GM21390 (cell line): Measurements from ENCODE around the gene FAM83F.

Source experiments
- ATAC-seq: cut with Tn5 transposase; IDR thresholded peaks from one replicate; pipeline ENCODE4 v1.9.1; 2021; ENCODE audit not compliant: unreplicated experiment

FAM83F gene

GRCh38 chr22:40033586-40034380, 39.0 kb downstream of the FAM83F start:
- no peak for ATAC-seq

- no peak for ATAC-seq
Observed at GRCh38 chr22:40035351-40035750, 40.6 kb downstream of the FAM83F start.

GRCh38 chr22:40036126-40036525, 41.4 kb downstream of the FAM83F start:
- ATAC-seq, result no peak

- ATAC-seq, result no peak
Observed at GRCh38 chr22:40036591-40037225, 42.0 kb downstream of the FAM83F start.

GRCh38 chr22:40037320-40037719, 42.6 kb downstream of the FAM83F start:
- ATAC-seq, result no peak

GRCh38 chr22:40039482-40040115, 44.8 kb downstream of the FAM83F start:
- ATAC-seq, result no peak

- no peak for ATAC-seq
Observed at GRCh38 chr22:40040927-40041326, 46.2 kb downstream of the FAM83F start.

- no peak for ATAC-seq
Observed at GRCh38 chr22:40041366-40042137, 46.8 kb downstream of the FAM83F start.

- no peak for ATAC-seq
Observed at GRCh38 chr22:40042312-40042711, 47.6 kb downstream of the FAM83F start.

- no peak for ATAC-seq
Observed at GRCh38 chr22:40043081-40043480, 48.3 kb downstream of the FAM83F start.

- no peak for ATAC-seq
Observed at GRCh38 chr22:40043793-40044101, 49.0 kb downstream of the FAM83F start.

- peak; percentile 78 for ATAC-seq
Observed at GRCh38 chr22:40044102-40044869, 49.5 kb downstream of the FAM83F start.

GRCh38 chr22:40044870-40045834, 50.4 kb downstream of the FAM83F start:
- ATAC-seq, result peak; percentile 28

GRCh38 chr22:40046126-40046525, 51.4 kb downstream of the FAM83F start:
- no peak for ATAC-seq

GRCh38 chr22:40050258-40050657, 55.5 kb downstream of the FAM83F start:
- peak; percentile 89 for ATAC-seq

- ATAC-seq, result no peak
Observed at GRCh38 chr22:40051322-40051721, 56.6 kb downstream of the FAM83F start.

GRCh38 chr22:40053460-40053859, 58.7 kb downstream of the FAM83F start:
- ATAC-seq, result no peak

- ATAC-seq, result no peak
Observed at GRCh38 chr22:40054486-40054885, 59.7 kb downstream of the FAM83F start.

GRCh38 chr22:40055143-40055883, 60.6 kb downstream of the FAM83F start:
- ATAC-seq, result peak; percentile 85
